ENCODE measurements around the gene TBC1D2. TPM values are rescaled to one million over a fixed set of nuclear protein-coding genes. Genes with fewer than 3 reads are reported as not detected.

TBC1D2 gene
- total RNA-seq, 4 donors from 2014 or later = 2.5 to 10.9 (median 7.5) TPM

DNA sequence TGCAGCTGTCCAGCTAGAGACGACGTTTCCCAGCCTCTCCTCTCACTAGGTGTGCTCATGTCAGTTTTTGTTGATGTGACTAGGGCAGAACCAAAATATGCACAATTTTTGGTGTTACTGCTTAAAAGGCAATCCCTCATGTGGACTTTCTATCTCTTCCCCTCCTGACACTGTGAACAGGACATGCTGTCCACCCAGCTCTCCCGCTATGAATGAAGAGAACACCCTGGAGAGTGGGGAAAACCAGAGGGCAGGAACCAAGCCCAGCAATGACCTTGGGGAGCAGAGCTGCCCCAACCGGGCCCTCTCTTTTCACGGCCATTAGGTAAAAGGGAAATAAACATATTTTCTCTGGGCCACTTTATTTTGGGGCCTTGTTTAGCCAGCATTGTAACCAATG lies 46.7 kb upstream of the TBC1D2 start:
- TF ChIP-seq, protein P1, sequence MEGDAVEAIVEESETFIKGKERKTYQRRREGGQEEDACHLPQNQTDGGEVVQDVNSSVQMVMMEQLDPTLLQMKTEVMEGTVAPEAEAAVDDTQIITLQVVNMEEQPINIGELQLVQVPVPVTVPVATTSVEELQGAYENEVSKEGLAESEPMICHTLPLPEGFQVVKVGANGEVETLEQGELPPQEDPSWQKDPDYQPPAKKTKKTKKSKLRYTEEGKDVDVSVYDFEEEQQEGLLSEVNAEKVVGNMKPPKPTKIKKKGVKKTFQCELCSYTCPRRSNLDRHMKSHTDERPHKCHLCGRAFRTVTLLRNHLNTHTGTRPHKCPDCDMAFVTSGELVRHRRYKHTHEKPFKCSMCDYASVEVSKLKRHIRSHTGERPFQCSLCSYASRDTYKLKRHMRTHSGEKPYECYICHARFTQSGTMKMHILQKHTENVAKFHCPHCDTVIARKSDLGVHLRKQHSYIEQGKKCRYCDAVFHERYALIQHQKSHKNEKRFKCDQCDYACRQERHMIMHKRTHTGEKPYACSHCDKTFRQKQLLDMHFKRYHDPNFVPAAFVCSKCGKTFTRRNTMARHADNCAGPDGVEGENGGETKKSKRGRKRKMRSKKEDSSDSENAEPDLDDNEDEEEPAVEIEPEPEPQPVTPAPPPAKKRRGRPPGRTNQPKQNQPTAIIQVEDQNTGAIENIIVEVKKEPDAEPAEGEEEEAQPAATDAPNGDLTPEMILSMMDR (IDR thresholded peaks at IDR 0.05) = no peak
- TF ChIP-seq POLR2A (IDR thresholded peaks at IDR 0.05) = no peak
- intact Hi-C loops (cut with DNase I; ENCODE audit: low total_unique reads) = no loop called here

DNA sequence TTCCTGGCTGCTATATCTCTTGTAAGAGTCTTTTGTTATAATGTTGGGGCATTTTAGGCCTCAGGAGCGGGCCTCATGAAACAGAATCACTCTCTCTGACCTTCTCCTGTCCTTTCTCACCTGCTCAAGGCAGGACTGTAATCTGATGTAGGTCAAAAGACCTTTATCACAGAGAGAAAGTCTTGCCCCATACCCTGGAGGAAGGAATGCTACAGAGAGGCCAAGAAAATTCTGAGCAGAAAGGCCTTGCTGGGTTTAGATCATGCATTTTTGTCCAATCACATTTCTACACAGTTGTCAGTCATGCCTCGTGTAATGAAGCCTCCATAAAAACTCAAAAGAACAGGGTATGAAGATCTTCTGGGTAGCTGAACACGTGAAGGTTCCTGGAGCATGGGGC lies 45.2 kb upstream of the TBC1D2 start:
- Histone ChIP-seq H3K36me3 (no peaks in the 10 kb centered on the region), H3K4me3 (no peak overlapping the region), H3K27me3 (no peaks in the 10 kb centered on the region), H3K27ac (no peak overlapping the region), H3K9me3 (no peaks in the 10 kb centered on the region), H3K4me1 (no peaks in the 10 kb centered on the region)
- no peak for DNase-seq
- intact Hi-C loops (cut with DNase I; ENCODE audit: low total_unique reads) = no loop called here
- no peak for TF ChIP-seq POLR2A (IDR thresholded peaks at IDR 0.05)
- TF ChIP-seq, protein P1 (IDR thresholded peaks at IDR 0.05) = no peak

More for the DNA sequence above, 46.7 kb upstream of the TBC1D2 start:
- Histone ChIP-seq H3K36me3 (no peaks in the 10 kb centered on the region), H3K4me3 (no peak overlapping the region), H3K4me1 (no peaks in the 10 kb centered on the region), H3K9me3 (no peaks in the 10 kb centered on the region), H3K27me3 (no peaks in the 10 kb centered on the region), H3K27ac (no peak overlapping the region)
- no peak for DNase-seq

DNA sequence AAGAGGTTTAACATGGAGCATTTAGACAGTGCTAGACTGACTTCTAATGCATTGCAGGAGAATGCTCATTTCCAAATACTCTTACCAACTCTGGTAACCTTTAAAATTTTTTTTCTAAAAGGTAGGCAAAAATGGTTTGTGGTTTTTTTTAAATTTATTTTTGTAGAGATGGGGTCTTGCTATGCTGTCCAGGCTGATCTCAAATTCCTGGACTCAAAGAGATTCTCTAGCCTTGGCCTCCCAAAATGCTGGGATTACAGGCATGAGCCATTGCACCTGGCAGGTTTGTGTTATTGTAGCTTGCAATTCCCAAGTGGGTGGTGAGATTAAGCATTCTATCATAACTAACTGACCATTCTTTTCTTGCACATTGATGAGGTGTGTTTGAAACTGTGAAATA lies 43.0 kb upstream of the TBC1D2 start:
- H3K27me3 ChIP-seq = no peaks in the 10 kb centered on the region
- H3K4me3 ChIP-seq = no peak overlapping the region
- H3K9me3 ChIP-seq = no peaks in the 10 kb centered on the region
- H3K36me3 ChIP-seq = no peaks in the 10 kb centered on the region
- TF ChIP-seq POLR2A (IDR thresholded peaks at IDR 0.05) = no peak
- TF ChIP-seq, protein P1 (IDR thresholded peaks at IDR 0.05) = no peak
- intact Hi-C loops (cut with DNase I; ENCODE audit: low total_unique reads) = no loop called here
- H3K4me1 ChIP-seq = no peaks in the 10 kb centered on the region
- H3K27ac ChIP-seq = no peak overlapping the region
- no peak for DNase-seq

DNA sequence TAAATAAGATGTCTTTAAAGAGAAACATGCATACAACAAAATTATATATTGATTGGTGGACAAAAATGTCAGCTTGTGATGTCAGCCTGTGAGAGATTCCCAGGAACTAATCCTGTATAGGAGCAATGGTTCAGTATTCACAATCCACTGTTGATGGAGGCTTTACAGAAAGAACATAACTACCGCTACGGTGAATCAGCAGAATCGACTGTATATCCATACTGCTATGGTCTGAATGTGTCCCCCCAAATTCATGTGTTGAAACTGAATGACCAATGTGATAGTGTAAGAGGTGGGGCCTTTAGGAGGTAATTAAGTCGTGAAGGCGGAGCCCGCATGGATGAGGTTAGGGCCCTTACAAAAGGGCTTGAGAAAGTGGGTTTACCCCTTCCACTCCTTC lies 40.4 kb upstream of the TBC1D2 start:
- Histone ChIP-seq H3K4me3 (no peak overlapping the region), H3K36me3 (no peaks in the 10 kb centered on the region), H3K4me1 (no peaks in the 10 kb centered on the region), H3K27ac (no peak overlapping the region), H3K9me3 (no peaks in the 10 kb centered on the region), H3K27me3 (no peaks in the 10 kb centered on the region)
- TF ChIP-seq, protein P1 (IDR thresholded peaks at IDR 0.05) = no peak
- TF ChIP-seq POLR2A (IDR thresholded peaks at IDR 0.05) = no peak
- intact Hi-C loops (cut with DNase I; ENCODE audit: low total_unique reads) = no loop called here
- DNase-seq = no peak

DNA sequence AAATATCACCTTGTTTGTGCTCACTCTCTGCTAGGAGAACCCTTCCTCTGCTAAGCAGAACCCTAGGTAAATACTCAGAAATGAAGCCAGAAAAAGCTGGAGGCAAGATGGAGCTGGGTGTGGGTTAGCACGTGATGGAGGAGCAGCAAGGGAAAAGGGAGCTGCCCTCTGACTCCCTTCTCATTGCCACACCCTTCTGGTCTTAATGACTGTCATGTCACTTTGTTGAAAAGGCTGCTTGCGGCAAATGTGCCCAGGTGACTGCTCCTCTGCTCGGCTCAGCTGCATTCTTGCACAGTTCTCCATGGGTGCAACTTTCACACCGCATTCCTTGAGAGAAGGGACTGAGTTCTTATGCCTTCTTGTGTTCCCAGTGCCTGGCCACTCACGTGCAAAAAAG lies 36.4 kb upstream of the TBC1D2 start:
- no peaks in the 10 kb centered on the region for H3K9me3 ChIP-seq
- H3K4me3 ChIP-seq = no peak overlapping the region
- H3K27ac ChIP-seq = no peak overlapping the region
- H3K4me1 ChIP-seq = no peaks in the 10 kb centered on the region
- no peak for DNase-seq
- H3K36me3 ChIP-seq = no peaks in the 10 kb centered on the region
- TF ChIP-seq POLR2A (IDR thresholded peaks at IDR 0.05) = no peak
- TF ChIP-seq, protein P1 (IDR thresholded peaks at IDR 0.05) = no peak
- H3K27me3 ChIP-seq = no peaks in the 10 kb centered on the region
- intact Hi-C loops (cut with DNase I; ENCODE audit: low total_unique reads) = no loop called here

All from uterus (tissue), 4 donors.